ENCODE data around the gene TENM3.

Gene TENM3

GRCh38 chr4:182829196-182829595, 586.0 kb downstream of the TENM3 start:
- H3K4me1 ChIP-seq (ENCODE audit: control insufficient read depth in 1 of 2, insufficient read depth in 2 of 2, low read length in 2 of 2), result no peaks in the 10 kb centered on the region
- H3K9ac ChIP-seq (ENCODE audit: low read depth in 1 of 2, low read length in 2 of 2), result no peak overlapping the region
- H3K27ac ChIP-seq (ENCODE audit: low read depth, low read length), result no peak overlapping the region
- no peaks in the 10 kb centered on the region for H3K36me3 ChIP-seq (ENCODE audit: control insufficient read depth in 1 of 2, insufficient read depth in 2 of 2, low read length in 2 of 2)
- peaks cover 0 to 3% of the 10 kb centered on the region in 2 donors for H3K9me3 ChIP-seq (ENCODE audit: control insufficient read depth in 1 of 2, low read length in 2 of 2)
- no peak overlapping the region for H3K4me3 ChIP-seq (ENCODE audit: low read depth in 1 of 2, low read length in 2 of 2)
- H3K27me3 ChIP-seq (ENCODE audit: control insufficient read depth in 1 of 2, insufficient read depth in 2 of 2, low read length in 2 of 2), result no peaks in the 10 kb centered on the region

DNA sequence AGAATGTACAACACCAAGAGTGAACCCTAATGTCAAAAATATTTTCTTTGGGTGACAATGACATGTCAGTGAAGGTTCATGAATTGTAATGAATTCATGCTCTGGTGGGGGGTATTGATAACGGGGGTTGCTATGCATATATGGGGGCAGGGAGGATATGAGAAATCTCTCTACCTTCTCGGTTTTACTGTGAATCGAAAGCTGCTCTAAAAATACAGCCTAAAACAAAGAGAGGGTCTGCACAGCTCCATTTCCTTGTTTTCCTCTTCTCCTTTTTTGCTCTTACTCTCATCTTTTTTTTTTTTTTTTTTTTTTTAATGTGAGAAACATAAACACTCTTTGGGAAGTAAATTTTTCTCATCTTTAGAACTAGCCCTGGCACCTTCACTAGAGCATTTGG, 588.2 kb downstream of the TENM3 start:
- H3K27me3 ChIP-seq (ENCODE audit: control insufficient read depth in 1 of 2, insufficient read depth in 2 of 2, low read length in 2 of 2), result peaks cover 0 to 2% of the 10 kb centered on the region in 2 donors
- H3K4me3 ChIP-seq (ENCODE audit: low read depth in 1 of 2, low read length in 2 of 2), result no peak overlapping the region
- H3K9me3 ChIP-seq (ENCODE audit: control insufficient read depth in 1 of 2, low read length in 2 of 2), result peaks cover 0 to 3% of the 10 kb centered on the region in 2 donors
- no peak overlapping the region for H3K9ac ChIP-seq (ENCODE audit: low read depth in 1 of 2, low read length in 2 of 2)
- H3K27ac ChIP-seq (ENCODE audit: low read depth, low read length), result no peak overlapping the region
- H3K4me1 ChIP-seq (ENCODE audit: control insufficient read depth in 1 of 2, insufficient read depth in 2 of 2, low read length in 2 of 2), result no peaks in the 10 kb centered on the region
- no peaks in the 10 kb centered on the region for H3K36me3 ChIP-seq (ENCODE audit: control insufficient read depth in 1 of 2, insufficient read depth in 2 of 2, low read length in 2 of 2)

DNA sequence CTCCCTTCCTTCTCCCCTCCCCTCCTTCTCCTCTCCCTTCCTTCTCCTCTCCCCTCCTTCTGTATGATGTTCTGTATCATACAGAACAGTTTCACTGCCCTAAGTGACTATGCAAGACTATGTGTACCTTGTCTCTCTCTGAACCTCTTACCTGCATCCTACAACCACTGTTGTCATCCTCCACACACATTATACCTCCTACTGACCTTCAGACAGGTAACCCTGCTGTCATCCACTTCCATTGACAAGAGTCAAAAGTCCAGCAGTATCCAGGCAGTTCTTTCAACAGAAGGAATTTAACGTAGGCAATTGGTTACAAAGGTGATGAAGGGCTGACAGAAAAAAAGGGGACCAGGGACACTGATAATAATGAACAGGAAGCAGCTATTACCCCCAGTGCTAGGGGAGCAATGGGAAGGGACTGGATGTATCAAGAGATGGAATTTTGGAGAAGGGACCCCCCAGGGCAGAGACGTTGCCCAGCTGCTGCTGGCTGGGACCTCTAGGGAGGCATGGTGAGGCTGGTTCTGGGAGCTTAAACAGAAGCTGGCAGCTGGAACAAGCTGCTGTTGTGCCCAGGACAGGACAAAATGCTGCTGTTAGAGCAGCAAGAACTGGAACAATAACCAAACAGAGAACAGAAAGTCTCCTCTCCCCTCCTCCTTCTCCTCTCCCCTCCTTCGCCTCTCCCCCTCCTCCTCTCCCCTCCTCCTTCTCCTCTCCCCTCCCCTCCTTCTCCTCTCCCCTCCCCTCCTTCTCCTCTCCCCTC, 589.3 kb downstream of the TENM3 start:
- Histone ChIP-seq H3K9ac (ENCODE audit: low read depth in 1 of 2, low read length in 2 of 2) (no peak overlapping the region), H3K27me3 (ENCODE audit: control insufficient read depth in 1 of 2, insufficient read depth in 2 of 2, low read length in 2 of 2) (peaks cover 0 to 2% of the 10 kb centered on the region in 2 donors), H3K36me3 (ENCODE audit: control insufficient read depth in 1 of 2, insufficient read depth in 2 of 2, low read length in 2 of 2) (no peaks in the 10 kb centered on the region), H3K4me3 (ENCODE audit: low read depth in 1 of 2, low read length in 2 of 2) (no peak overlapping the region), H3K27ac (ENCODE audit: low read depth, low read length) (no peak overlapping the region), H3K9me3 (ENCODE audit: control insufficient read depth in 1 of 2, low read length in 2 of 2) (peaks cover 0 to 3% of the 10 kb centered on the region in 2 donors), H3K4me1 (ENCODE audit: control insufficient read depth in 1 of 2, insufficient read depth in 2 of 2, low read length in 2 of 2) (no peaks in the 10 kb centered on the region)

DNA sequence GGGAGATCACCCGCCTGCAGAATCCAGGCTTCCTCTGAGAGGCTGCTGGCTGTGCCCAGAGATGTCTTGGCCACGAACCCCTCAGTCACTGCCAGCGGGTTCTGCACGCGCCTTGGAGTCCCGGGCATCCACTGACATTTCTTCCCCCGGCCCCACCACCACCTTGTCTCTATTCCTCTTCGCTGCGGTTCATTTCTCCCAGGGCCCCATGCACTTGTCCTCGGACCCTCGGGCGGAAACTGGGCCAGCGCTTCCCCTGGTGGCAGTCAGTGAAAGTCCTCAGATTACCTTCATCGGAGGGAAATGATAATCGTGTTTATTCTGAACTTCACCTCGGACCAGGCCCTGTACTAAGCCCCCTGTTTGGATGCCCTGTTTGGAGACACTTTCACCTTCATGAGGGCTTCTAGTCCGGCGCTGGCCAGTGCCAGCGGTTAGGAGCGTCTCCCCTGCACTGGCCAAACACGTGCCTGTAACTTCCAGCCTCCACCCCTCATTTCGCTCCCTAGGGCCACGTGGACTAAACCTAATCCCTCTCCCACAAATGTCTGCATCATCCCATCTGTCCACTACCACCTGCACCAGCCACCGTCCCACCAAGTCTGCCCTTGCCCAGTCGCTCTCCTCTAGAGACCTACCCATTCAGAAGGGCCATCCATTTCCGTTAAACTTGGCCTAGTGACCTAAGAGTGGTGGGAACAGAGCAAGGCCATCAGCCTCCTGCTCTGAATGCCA, 592.0 kb downstream of the TENM3 start:
- Histone ChIP-seq H3K27me3 (ENCODE audit: control insufficient read depth in 1 of 2, insufficient read depth in 2 of 2, low read length in 2 of 2) (peaks cover 0 to 2% of the 10 kb centered on the region in 2 donors), H3K36me3 (ENCODE audit: control insufficient read depth in 1 of 2, insufficient read depth in 2 of 2, low read length in 2 of 2) (no peaks in the 10 kb centered on the region), H3K4me3 (ENCODE audit: low read depth in 1 of 2, low read length in 2 of 2) (no peak overlapping the region), H3K9me3 (ENCODE audit: control insufficient read depth in 1 of 2, low read length in 2 of 2) (peaks cover 0 to 3% of the 10 kb centered on the region in 2 donors), H3K9ac (ENCODE audit: low read depth in 1 of 2, low read length in 2 of 2) (no peak overlapping the region), H3K27ac (ENCODE audit: low read depth, low read length) (no peak overlapping the region), H3K4me1 (ENCODE audit: control insufficient read depth in 1 of 2, insufficient read depth in 2 of 2, low read length in 2 of 2) (no peaks in the 10 kb centered on the region)

DNA sequence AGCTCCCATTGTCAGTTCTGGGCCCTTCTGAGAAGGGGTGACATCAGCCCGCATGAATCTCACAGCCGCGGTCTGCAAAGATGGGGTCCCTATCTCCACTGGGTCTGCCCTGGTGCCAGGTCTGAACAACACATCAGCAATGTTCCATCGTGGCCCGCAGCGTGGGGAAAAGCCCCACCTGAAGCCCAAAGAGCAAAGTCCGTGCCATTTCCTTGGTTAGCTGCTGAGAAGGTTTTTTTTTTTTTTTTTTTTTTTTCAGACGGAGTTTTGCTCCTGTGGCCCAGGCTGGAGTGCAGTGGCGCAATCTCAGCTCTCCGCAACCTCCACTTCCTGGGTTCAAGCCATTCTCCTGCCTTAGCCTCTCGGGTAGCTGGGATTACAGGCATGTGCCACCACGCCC, 594.6 kb downstream of the TENM3 start:
- no peak overlapping the region for H3K4me3 ChIP-seq (ENCODE audit: low read depth in 1 of 2, low read length in 2 of 2)
- H3K27ac ChIP-seq (ENCODE audit: low read depth, low read length), result no peak overlapping the region
- no peaks in the 10 kb centered on the region for H3K4me1 ChIP-seq (ENCODE audit: control insufficient read depth in 1 of 2, insufficient read depth in 2 of 2, low read length in 2 of 2)
- no peaks in the 10 kb centered on the region for H3K36me3 ChIP-seq (ENCODE audit: control insufficient read depth in 1 of 2, insufficient read depth in 2 of 2, low read length in 2 of 2)
- H3K9me3 ChIP-seq (ENCODE audit: control insufficient read depth in 1 of 2, low read length in 2 of 2), result no peaks in the 10 kb centered on the region
- no peak overlapping the region for H3K9ac ChIP-seq (ENCODE audit: low read depth in 1 of 2, low read length in 2 of 2)
- peaks cover 0 to 2% of the 10 kb centered on the region in 2 donors for H3K27me3 ChIP-seq (ENCODE audit: control insufficient read depth in 1 of 2, insufficient read depth in 2 of 2, low read length in 2 of 2)

- Histone ChIP-seq H3K4me1 (ENCODE audit: control insufficient read depth in 1 of 2, insufficient read depth in 2 of 2, low read length in 2 of 2) (no peaks in the 10 kb centered on the region), H3K4me3 (ENCODE audit: low read depth in 1 of 2, low read length in 2 of 2) (no peak overlapping the region), H3K27ac (ENCODE audit: low read depth, low read length) (no peak overlapping the region), H3K27me3 (ENCODE audit: control insufficient read depth in 1 of 2, insufficient read depth in 2 of 2, low read length in 2 of 2) (peaks cover 0 to 2% of the 10 kb centered on the region in 2 donors), H3K9me3 (ENCODE audit: control insufficient read depth in 1 of 2, low read length in 2 of 2) (no peaks in the 10 kb centered on the region), H3K36me3 (ENCODE audit: control insufficient read depth in 1 of 2, insufficient read depth in 2 of 2, low read length in 2 of 2) (no peaks in the 10 kb centered on the region), H3K9ac (ENCODE audit: low read depth in 1 of 2, low read length in 2 of 2) (no peak overlapping the region)
These were observed 595.3 kb downstream of the TENM3 start for GRCh38 chr4:182838535-182838934.

DNA sequence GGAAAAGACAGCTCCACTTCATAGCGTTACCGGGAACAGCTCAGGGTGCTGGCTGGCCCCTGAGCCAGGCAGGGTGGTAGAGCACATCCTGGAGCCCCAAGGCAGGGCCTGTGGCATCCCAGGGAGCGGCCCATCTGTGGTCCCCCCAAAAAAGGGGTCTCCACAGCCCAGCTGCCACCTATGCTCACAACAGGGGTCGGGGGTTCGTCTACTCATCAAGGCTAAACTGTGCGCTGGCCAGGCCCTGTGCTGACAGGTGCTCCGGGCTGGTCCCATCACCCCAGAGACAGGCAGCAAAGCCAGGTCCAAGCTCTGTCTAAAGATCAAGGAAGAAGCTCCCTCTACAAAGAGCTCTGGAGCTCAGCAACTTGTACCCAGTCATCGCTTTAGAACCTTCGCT, 596.1 kb downstream of the TENM3 start:
- Histone ChIP-seq H3K36me3 (ENCODE audit: control insufficient read depth in 1 of 2, insufficient read depth in 2 of 2, low read length in 2 of 2) (no peaks in the 10 kb centered on the region), H3K27me3 (ENCODE audit: control insufficient read depth in 1 of 2, insufficient read depth in 2 of 2, low read length in 2 of 2) (peaks cover 0 to 2% of the 10 kb centered on the region in 2 donors), H3K9me3 (ENCODE audit: control insufficient read depth in 1 of 2, low read length in 2 of 2) (no peaks in the 10 kb centered on the region), H3K9ac (ENCODE audit: low read depth in 1 of 2, low read length in 2 of 2) (no peak overlapping the region), H3K27ac (ENCODE audit: low read depth, low read length) (no peak overlapping the region), H3K4me3 (ENCODE audit: low read depth in 1 of 2, low read length in 2 of 2) (no peak overlapping the region), H3K4me1 (ENCODE audit: control insufficient read depth in 1 of 2, insufficient read depth in 2 of 2, low read length in 2 of 2) (no peaks in the 10 kb centered on the region)

GRCh38 chr4:182840108-182840507, 596.9 kb downstream of the TENM3 start:
- no peaks in the 10 kb centered on the region for H3K9me3 ChIP-seq (ENCODE audit: control insufficient read depth in 1 of 2, low read length in 2 of 2)
- H3K36me3 ChIP-seq (ENCODE audit: control insufficient read depth in 1 of 2, insufficient read depth in 2 of 2, low read length in 2 of 2), result no peaks in the 10 kb centered on the region
- H3K4me3 ChIP-seq (ENCODE audit: low read depth in 1 of 2, low read length in 2 of 2), result no peak overlapping the region
- no peak overlapping the region for H3K9ac ChIP-seq (ENCODE audit: low read depth in 1 of 2, low read length in 2 of 2)
- peaks cover 0 to 2% of the 10 kb centered on the region in 2 donors for H3K27me3 ChIP-seq (ENCODE audit: control insufficient read depth in 1 of 2, insufficient read depth in 2 of 2, low read length in 2 of 2)
- H3K4me1 ChIP-seq (ENCODE audit: control insufficient read depth in 1 of 2, insufficient read depth in 2 of 2, low read length in 2 of 2), result no peaks in the 10 kb centered on the region
- no peak overlapping the region for H3K27ac ChIP-seq (ENCODE audit: low read depth, low read length)

DNA sequence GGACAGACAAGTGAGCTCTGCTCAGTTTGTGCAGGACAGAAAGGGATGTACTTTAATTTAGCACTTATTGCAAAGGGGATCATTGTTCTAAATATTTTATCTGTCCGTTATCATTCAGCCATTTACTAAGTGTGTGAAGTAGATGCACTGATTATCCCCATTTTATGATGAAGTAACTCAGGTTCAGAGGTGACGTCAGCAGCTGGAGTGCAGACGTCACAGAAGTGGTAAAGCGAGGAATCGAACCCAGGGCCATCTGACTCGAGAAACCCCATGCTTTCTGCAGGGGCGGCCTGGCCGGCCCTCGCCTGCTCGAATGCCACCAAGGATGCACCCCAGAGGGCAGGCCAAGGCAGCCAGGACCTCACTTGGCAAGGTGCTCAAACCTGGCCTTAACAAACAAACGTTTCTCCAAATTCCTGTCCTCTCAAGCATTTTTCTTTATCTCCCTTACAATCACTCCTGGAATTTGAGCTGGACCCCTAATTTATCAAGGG, 599.0 kb downstream of the TENM3 start:
- no peak overlapping the region for H3K27ac ChIP-seq (ENCODE audit: low read depth, low read length)
- no peaks in the 10 kb centered on the region for H3K4me1 ChIP-seq (ENCODE audit: control insufficient read depth in 1 of 2, insufficient read depth in 2 of 2, low read length in 2 of 2)
- no peaks in the 10 kb centered on the region for H3K9me3 ChIP-seq (ENCODE audit: control insufficient read depth in 1 of 2, low read length in 2 of 2)
- no peaks in the 10 kb centered on the region for H3K36me3 ChIP-seq (ENCODE audit: control insufficient read depth in 1 of 2, insufficient read depth in 2 of 2, low read length in 2 of 2)
- H3K9ac ChIP-seq (ENCODE audit: low read depth in 1 of 2, low read length in 2 of 2), result no peak overlapping the region
- H3K4me3 ChIP-seq (ENCODE audit: low read depth in 1 of 2, low read length in 2 of 2), result no peak overlapping the region
- no peaks in the 10 kb centered on the region for H3K27me3 ChIP-seq (ENCODE audit: control insufficient read depth in 1 of 2, insufficient read depth in 2 of 2, low read length in 2 of 2)

DNA sequence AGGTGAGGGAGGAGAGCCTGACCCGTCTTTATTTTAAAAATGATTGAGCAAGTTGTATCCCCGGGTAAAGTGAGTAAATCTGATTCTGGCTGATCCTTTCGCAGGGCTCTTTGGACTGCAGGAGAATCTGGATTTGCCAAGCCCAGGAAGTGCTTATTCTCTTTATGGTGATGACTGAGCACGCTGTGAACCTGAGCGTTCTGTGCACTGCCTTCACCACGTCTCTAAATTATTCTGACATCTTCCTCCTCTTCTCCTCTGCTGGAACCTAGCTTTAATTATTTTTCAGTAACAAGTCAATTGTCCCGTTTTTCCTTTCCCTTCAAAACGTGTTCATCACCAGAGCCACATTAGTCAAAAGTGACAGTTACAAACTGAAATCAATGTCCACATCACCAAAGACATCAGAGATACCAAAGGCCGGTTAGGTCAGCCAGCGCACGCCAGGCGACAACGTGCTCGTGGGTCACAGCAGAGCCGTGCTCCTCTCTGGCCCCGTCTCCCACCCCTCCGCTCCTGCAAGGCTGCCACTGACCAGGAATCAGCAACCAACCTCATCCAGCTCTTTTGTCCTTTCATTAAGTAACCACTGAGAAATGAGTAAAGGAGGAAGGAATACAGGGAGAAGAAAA, 599.7 kb downstream of the TENM3 start:
- H3K27me3 ChIP-seq (ENCODE audit: control insufficient read depth in 1 of 2, insufficient read depth in 2 of 2, low read length in 2 of 2), result no peaks in the 10 kb centered on the region
- no peak overlapping the region for H3K9ac ChIP-seq (ENCODE audit: low read depth in 1 of 2, low read length in 2 of 2)
- no peak overlapping the region for H3K4me3 ChIP-seq (ENCODE audit: low read depth in 1 of 2, low read length in 2 of 2)
- no peaks in the 10 kb centered on the region for H3K36me3 ChIP-seq (ENCODE audit: control insufficient read depth in 1 of 2, insufficient read depth in 2 of 2, low read length in 2 of 2)
- no peaks in the 10 kb centered on the region for H3K9me3 ChIP-seq (ENCODE audit: control insufficient read depth in 1 of 2, low read length in 2 of 2)
- no peaks in the 10 kb centered on the region for H3K4me1 ChIP-seq (ENCODE audit: control insufficient read depth in 1 of 2, insufficient read depth in 2 of 2, low read length in 2 of 2)
- no peak overlapping the region for H3K27ac ChIP-seq (ENCODE audit: low read depth, low read length)
